PC-9 (cell line): Measurements from ENCODE around the gene CDR2L.

Experiments
- EZH2 ChIP-seq: fragments of 200-600 bp; sonication (generic); IDR thresholded peaks from 2 replicates; pipeline ENCODE4 v1.8.0; 2017; ENCODE audit warnings: antibody characterized with exemption, low read depth
- TF ChIP-seq, protein P1 (sequence below): fragments of 200-600 bp; sonication (generic); conservative IDR thresholded peaks from 2 replicates; pipeline ENCODE4 v1.6.1; 2017; ENCODE audit warnings: mixed run types, antibody characterized with exemption, mild to moderate bottlenecking, moderate library complexity

DNA sequence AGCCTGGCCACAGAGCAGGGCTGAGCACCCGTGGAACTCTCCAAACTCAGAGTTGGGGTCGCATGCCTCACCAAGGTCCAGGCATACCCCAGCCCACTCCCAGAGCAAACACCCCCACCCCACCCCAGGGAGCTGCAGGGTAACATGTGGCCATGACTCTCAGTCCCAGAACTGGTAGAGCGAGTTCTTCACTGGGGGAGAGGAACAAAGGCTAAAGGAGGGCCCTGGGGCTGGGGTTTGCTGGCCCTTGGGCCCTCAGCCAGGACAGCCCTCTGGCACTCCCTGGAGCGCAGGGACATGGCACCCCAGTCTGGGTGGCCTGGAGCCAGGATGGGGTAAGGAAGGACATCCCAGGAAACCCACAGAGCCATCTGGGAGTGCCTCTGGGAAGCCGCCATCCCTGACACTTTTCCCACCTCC lies 19.1 kb upstream of the CDR2L start:
- TF ChIP-seq, protein P1, sequence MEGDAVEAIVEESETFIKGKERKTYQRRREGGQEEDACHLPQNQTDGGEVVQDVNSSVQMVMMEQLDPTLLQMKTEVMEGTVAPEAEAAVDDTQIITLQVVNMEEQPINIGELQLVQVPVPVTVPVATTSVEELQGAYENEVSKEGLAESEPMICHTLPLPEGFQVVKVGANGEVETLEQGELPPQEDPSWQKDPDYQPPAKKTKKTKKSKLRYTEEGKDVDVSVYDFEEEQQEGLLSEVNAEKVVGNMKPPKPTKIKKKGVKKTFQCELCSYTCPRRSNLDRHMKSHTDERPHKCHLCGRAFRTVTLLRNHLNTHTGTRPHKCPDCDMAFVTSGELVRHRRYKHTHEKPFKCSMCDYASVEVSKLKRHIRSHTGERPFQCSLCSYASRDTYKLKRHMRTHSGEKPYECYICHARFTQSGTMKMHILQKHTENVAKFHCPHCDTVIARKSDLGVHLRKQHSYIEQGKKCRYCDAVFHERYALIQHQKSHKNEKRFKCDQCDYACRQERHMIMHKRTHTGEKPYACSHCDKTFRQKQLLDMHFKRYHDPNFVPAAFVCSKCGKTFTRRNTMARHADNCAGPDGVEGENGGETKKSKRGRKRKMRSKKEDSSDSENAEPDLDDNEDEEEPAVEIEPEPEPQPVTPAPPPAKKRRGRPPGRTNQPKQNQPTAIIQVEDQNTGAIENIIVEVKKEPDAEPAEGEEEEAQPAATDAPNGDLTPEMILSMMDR, result no peak
- no peak for TF ChIP-seq EZH2
